ENCODE data around the gene ZBTB7C. TPM values are rescaled to one million over a fixed set of nuclear protein-coding genes. Genes with fewer than 3 reads are reported as not detected.

Gene ZBTB7C
- total RNA-seq, 1 donor from 2014 or later = 0.61 TPM

DNA sequence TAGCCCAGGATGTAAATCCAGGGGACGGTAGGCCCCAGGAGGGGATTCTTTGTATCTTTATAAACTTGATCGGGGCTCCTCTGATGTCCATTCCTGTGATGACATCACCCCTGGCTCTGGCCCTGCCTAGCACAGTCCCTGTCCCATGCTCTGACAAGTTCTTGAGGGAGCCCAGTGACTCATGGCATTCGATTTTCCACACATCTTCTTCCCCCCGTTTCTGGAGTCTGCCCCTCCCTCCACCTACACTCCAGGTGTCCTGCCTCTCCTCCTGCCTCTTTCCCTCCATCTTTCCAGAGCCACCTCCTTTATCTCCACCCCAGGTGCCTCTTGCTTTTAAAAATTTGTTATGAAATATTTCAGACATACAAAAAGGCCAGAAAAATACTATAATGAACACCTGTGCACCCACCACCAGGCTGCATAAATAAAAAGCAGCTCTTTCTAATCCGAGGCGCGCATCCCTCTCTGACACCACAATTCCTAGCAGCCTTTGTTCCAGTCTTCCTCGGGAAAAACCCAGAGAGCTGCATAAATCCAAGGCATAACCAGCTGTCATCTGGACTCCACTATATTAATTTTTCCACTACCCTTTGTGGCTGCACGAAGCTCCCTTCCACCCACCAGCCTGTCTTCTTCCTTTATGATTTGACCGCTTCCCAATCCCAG lies 207.7 kb downstream of the ZBTB7C start:
- TF ChIP-seq, protein P1, sequence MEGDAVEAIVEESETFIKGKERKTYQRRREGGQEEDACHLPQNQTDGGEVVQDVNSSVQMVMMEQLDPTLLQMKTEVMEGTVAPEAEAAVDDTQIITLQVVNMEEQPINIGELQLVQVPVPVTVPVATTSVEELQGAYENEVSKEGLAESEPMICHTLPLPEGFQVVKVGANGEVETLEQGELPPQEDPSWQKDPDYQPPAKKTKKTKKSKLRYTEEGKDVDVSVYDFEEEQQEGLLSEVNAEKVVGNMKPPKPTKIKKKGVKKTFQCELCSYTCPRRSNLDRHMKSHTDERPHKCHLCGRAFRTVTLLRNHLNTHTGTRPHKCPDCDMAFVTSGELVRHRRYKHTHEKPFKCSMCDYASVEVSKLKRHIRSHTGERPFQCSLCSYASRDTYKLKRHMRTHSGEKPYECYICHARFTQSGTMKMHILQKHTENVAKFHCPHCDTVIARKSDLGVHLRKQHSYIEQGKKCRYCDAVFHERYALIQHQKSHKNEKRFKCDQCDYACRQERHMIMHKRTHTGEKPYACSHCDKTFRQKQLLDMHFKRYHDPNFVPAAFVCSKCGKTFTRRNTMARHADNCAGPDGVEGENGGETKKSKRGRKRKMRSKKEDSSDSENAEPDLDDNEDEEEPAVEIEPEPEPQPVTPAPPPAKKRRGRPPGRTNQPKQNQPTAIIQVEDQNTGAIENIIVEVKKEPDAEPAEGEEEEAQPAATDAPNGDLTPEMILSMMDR (conservative IDR thresholded peaks at IDR 0.05) = no peak
- no peak overlapping the region for H3K4me3 Mint-ChIP-seq
- H3K4me1 Mint-ChIP-seq = peaks cover 3% of the 10 kb centered on the region
- no peaks in the 10 kb centered on the region for H3K36me3 Mint-ChIP-seq (ENCODE audit: low read depth)
- H3K27ac Mint-ChIP-seq (ENCODE audit: unreplicated experiment) = no peak overlapping the region
- no peak for DNase-seq (ENCODE audit: low read depth, low spot score)
- peaks cover 2% of the 10 kb centered on the region for H3K9me3 Mint-ChIP-seq
- peaks cover 15% of the 10 kb centered on the region for H3K27me3 Mint-ChIP-seq (ENCODE audit: low read depth)

DNA sequence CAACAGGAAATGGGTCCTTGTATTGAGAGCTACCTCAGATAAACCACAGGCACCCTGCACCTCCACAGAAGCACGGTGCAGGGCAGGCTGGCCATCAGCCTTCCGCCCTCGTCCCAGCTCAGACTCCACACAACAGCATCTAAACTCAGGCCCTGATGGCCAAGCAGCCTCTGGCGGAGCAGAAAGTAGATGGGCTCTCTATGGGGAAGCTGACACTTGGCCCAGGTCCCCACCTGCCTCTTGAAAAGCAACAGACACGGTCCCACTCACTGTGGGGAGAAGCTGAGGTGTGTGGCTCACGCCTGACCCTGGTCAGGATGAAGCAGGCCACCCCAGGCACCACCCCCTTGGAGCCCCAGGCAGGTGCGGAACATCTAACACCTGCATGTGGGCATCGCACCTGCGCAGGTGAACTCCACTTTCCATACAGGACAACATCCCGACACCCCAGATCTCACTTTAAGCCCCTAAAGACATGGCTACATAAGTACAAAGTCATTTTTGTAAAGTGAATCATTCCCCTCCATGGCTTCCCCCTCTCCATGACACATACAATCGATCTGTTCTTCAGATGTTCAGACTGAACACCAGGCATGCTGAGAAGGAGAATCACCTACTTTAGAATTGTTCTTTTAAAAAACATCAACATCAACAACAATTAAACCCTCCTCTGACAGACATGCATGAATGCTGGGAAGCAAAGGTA lies 208.4 kb downstream of the ZBTB7C start:
- H3K36me3 Mint-ChIP-seq (ENCODE audit: low read depth) = no peaks in the 10 kb centered on the region
- H3K9me3 Mint-ChIP-seq = peaks cover 3% of the 10 kb centered on the region
- no peak for DNase-seq (ENCODE audit: low read depth, low spot score)
- no peak overlapping the region for H3K4me3 Mint-ChIP-seq
- no peak overlapping the region for H3K27ac Mint-ChIP-seq (ENCODE audit: unreplicated experiment)
- H3K4me1 Mint-ChIP-seq = peaks cover 3% of the 10 kb centered on the region
- H3K27me3 Mint-ChIP-seq (ENCODE audit: low read depth) = peaks cover 19% of the 10 kb centered on the region
- TF ChIP-seq, protein P1 (conservative IDR thresholded peaks at IDR 0.05) = no peak

DNA sequence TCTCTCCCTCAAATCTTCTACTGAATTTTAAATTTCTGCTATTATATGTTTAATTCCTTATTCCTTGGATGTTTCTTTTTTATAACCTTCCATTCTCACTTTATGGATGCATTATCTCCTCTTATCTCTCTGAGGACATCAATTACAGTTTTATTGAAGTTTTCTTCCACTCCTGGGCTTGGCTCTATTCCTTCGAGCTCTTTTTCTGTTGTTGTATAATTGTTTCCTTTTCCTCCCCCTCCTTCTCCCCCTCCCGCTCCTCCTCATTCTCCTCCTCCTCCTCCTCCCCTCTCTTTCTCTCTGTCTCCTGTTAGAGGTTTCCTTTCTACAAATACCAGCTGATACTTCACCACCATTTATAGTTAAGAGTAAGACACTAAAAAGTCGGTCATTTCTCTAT lies 209.8 kb downstream of the ZBTB7C start:
- peaks cover 3% of the 10 kb centered on the region for H3K9me3 Mint-ChIP-seq
- H3K27ac Mint-ChIP-seq (ENCODE audit: unreplicated experiment) = no peak overlapping the region
- peaks cover 4% of the 10 kb centered on the region for H3K4me1 Mint-ChIP-seq
- no peak for DNase-seq (ENCODE audit: low read depth, low spot score)
- H3K4me3 Mint-ChIP-seq = no peak overlapping the region
- TF ChIP-seq, protein P1 (conservative IDR thresholded peaks at IDR 0.05) = no peak
- no peaks in the 10 kb centered on the region for H3K36me3 Mint-ChIP-seq (ENCODE audit: low read depth)
- H3K27me3 Mint-ChIP-seq (ENCODE audit: low read depth) = peaks cover 21% of the 10 kb centered on the region

DNA sequence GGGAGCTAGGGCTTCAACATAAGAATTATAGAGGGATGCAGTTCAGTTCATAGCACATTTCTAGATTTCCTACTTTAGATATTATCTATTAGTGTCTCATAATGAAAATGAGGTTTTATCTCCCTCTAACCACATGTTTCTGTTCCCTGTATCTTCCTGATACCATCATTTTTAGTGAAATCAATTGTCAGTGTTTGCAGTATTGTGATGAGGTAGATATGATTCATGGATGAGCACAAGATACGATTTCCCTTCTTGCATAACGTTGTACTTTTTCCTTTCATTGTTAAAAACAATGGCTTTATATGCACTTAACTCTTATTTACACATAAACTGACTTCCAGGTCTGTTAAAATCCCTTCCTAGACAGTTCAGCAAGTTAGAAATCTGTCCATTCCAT lies 211.4 kb downstream of the ZBTB7C start:
- H3K27me3 Mint-ChIP-seq (ENCODE audit: low read depth) = peaks cover 23% of the 10 kb centered on the region

DNA sequence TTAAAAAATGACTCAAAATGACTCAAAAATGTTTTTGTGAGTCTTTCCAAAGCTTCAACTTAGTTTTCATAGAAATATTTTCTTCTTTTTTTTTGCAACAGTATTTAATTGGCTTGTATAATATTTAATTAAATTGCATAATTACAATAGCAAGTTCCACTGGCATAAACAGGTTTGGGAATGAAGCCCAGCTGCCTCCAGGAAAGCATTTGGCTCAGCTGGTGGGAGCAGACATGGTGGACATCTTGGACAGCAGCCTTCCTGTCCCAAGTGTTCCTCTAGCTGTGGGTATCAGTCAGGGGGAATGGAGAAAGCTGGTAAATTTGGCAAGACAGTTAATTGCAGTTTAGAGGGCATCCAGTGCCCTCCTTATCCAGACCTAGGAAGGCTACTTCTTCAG lies 213.4 kb downstream of the ZBTB7C start:
- no peak for DNase-seq (ENCODE audit: low read depth, low spot score)
- peaks cover 3% of the 10 kb centered on the region for H3K9me3 Mint-ChIP-seq
- peaks cover 13% of the 10 kb centered on the region for H3K4me1 Mint-ChIP-seq
- TF ChIP-seq, protein P1 (conservative IDR thresholded peaks at IDR 0.05) = no peak
- peaks cover 24% of the 10 kb centered on the region for H3K27me3 Mint-ChIP-seq (ENCODE audit: low read depth)
- H3K27ac Mint-ChIP-seq (ENCODE audit: unreplicated experiment) = no peak overlapping the region
- H3K4me3 Mint-ChIP-seq = no peak overlapping the region
- no peaks in the 10 kb centered on the region for H3K36me3 Mint-ChIP-seq (ENCODE audit: low read depth)

More for the DNA sequence above, 211.4 kb downstream of the ZBTB7C start:
- H3K4me3 Mint-ChIP-seq = no peak overlapping the region
- no peak for DNase-seq (ENCODE audit: low read depth, low spot score)
- peaks cover 13% of the 10 kb centered on the region for H3K4me1 Mint-ChIP-seq
- H3K9me3 Mint-ChIP-seq = peaks cover 3% of the 10 kb centered on the region
- TF ChIP-seq, protein P1 (conservative IDR thresholded peaks at IDR 0.05) = no peak
- no peaks in the 10 kb centered on the region for H3K36me3 Mint-ChIP-seq (ENCODE audit: low read depth)
- no peak overlapping the region for H3K27ac Mint-ChIP-seq (ENCODE audit: unreplicated experiment)

Data from neural crest cell (in vitro differentiated cells).